OCI-LY7 (cell line): ENCODE measurements around the gene TFAP2C.

Experiments used
- EZH2phosphoT487 ChIP-seq: fragments of 200-600 bp; sonication (generic); IDR thresholded peaks from 2 replicates; pipeline ENCODE4 v1.6.1; 2018; ENCODE audit warnings: low read depth, borderline replicate concordance, mild to moderate bottlenecking, mixed run types, antibody characterized with exemption, low read length, moderate library complexity, mixed read lengths
- TF ChIP-seq, protein P1 (sequence below): fragments of 200-600 bp; sonication (generic); conservative IDR thresholded peaks from 2 replicates; pipeline ENCODE4 v1.5.1; 2014; ENCODE audit warnings: mild to moderate bottlenecking, antibody characterized with exemption, low read length, moderate library complexity, mixed read lengths

DNA sequence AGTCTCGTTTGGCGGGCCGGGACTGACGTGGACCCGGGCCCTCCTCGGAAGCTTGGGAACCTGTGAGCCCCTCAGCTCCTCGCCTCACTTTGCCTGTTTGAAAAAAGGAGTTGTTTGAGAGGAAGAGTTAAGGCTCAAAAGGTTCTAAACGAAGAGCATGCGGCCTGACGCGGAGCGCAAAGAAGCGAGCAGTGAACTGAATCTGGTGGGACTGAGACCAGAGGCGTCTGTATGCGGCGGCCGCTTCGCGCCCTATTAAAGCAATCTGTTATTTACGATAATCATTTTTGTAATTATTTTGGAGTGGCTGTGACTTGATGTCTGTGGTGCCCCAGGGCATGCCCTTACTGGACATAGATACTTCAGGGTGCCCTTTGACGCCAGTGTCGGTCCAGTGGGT is 3.3 kb upstream of the TFAP2C start:
- TF ChIP-seq, protein P1, sequence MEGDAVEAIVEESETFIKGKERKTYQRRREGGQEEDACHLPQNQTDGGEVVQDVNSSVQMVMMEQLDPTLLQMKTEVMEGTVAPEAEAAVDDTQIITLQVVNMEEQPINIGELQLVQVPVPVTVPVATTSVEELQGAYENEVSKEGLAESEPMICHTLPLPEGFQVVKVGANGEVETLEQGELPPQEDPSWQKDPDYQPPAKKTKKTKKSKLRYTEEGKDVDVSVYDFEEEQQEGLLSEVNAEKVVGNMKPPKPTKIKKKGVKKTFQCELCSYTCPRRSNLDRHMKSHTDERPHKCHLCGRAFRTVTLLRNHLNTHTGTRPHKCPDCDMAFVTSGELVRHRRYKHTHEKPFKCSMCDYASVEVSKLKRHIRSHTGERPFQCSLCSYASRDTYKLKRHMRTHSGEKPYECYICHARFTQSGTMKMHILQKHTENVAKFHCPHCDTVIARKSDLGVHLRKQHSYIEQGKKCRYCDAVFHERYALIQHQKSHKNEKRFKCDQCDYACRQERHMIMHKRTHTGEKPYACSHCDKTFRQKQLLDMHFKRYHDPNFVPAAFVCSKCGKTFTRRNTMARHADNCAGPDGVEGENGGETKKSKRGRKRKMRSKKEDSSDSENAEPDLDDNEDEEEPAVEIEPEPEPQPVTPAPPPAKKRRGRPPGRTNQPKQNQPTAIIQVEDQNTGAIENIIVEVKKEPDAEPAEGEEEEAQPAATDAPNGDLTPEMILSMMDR: no peak
- no peak for TF ChIP-seq EZH2phosphoT487
